GF-D8 (cell line): Measurements from ENCODE around the gene TMEM59L.

ENCODE experiments used
- DNase-seq: peaks from one replicate; lab custom pipeline; 2025; lab: John Stamatoyannopoulos, UW

Gene TMEM59L

GRCh38 chr19:18637673-18638630, 25.3 kb downstream of the TMEM59L start:
- DNase-seq: no peak

- no peak for DNase-seq
These were observed 27.1 kb downstream of the TMEM59L start for GRCh38 chr19:18639706-18640243.

GRCh38 chr19:18644196-18645034, 31.7 kb downstream of the TMEM59L start:
- DNase-seq: peak; percentile 56

GRCh38 chr19:18645035-18645511, 32.4 kb downstream of the TMEM59L start:
- no peak for DNase-seq

- no peak for DNase-seq
These were observed 34.1 kb downstream of the TMEM59L start for GRCh38 chr19:18646535-18647370.

- no peak for DNase-seq
These were observed 34.7 kb downstream of the TMEM59L start for GRCh38 chr19:18647371-18647767.

- DNase-seq: no peak
These were observed 35.1 kb downstream of the TMEM59L start for GRCh38 chr19:18647807-18648206.

- no peak for DNase-seq
These were observed 36.3 kb downstream of the TMEM59L start for GRCh38 chr19:18648973-18649315.

- peak; percentile 19 for DNase-seq
These were observed 36.8 kb downstream of the TMEM59L start for GRCh38 chr19:18649371-18650020.

GRCh38 chr19:18650021-18650390, 37.3 kb downstream of the TMEM59L start:
- DNase-seq: no peak

GRCh38 chr19:18650468-18651041, 37.9 kb downstream of the TMEM59L start:
- DNase-seq: no peak

GRCh38 chr19:18651300-18651699, 38.6 kb downstream of the TMEM59L start:
- no peak for DNase-seq

- no peak for DNase-seq
These were observed 39.1 kb downstream of the TMEM59L start for GRCh38 chr19:18651733-18652132.

- no peak for DNase-seq
These were observed 41.2 kb downstream of the TMEM59L start for GRCh38 chr19:18653853-18654252.

- no peak for DNase-seq
These were observed 41.8 kb downstream of the TMEM59L start for GRCh38 chr19:18654469-18654868.

GRCh38 chr19:18655173-18655844, 42.6 kb downstream of the TMEM59L start:
- DNase-seq: no peak

- DNase-seq: no peak
These were observed 43.8 kb downstream of the TMEM59L start for GRCh38 chr19:18656337-18657086.

- DNase-seq: peak; percentile 38
These were observed 45.1 kb downstream of the TMEM59L start for GRCh38 chr19:18657590-18658365.
